Neural cell (in vitro differentiated cells): ENCODE data around the gene CDC16. TPM values are rescaled to one million over a fixed set of nuclear protein-coding genes. Genes with fewer than 3 reads are reported as not detected.

Source experiments
- H2AFZ ChIP-seq: fragments of 200-600, 300-800 bp; sonication (generic), shearing (Covaris generic); 2 replicates; pipeline ENCODE4 v1.6.0; 2014; ENCODE audit warnings: low read depth, mild to moderate bottlenecking, antibody characterized with exemption, low read length, moderate library complexity
- H3F3A ChIP-seq: fragments of 200-600 bp; shearing (Covaris generic); 2 replicates; pipeline ENCODE4 v1.6.1; 2016; ENCODE audit warnings: mild to moderate bottlenecking, moderate library complexity, mixed read lengths, antibody characterized with exemption, low read length; ENCODE audit not compliant: insufficient read depth, poor library complexity, severe bottlenecking
- H3K27ac ChIP-seq: fragments of 200-600, 300-800 bp; sonication (generic), shearing (Covaris generic); 2 replicates; pipeline ENCODE4 v1.5.1; 2014; ENCODE audit warnings: mild to moderate bottlenecking, low read length, moderate library complexity
- H3K27me3 ChIP-seq: fragments of 300-800, 200-600 bp; sonication (generic), shearing (Covaris generic); 2 replicates; pipeline ENCODE4 v1.6.0; 2014; ENCODE audit warnings: mild to moderate bottlenecking, low read depth, low read length, moderate library complexity; ENCODE audit not compliant: insufficient read depth
- H3K36me3 ChIP-seq: fragments of 300-800, 200-600 bp; sonication (generic), shearing (Covaris generic); 2 replicates; pipeline ENCODE4 v1.5.1; 2014; ENCODE audit warnings: mild to moderate bottlenecking, antibody characterized with exemption, low read length, moderate library complexity; ENCODE audit not compliant: insufficient read depth
- H3K4me2 ChIP-seq: fragments of 300-800, 200-600 bp; sonication (generic), shearing (Covaris generic); 2 replicates; pipeline ENCODE4 v1.6.0; 2014; ENCODE audit warnings: mild to moderate bottlenecking, low read length
- H3K4me3 ChIP-seq: fragments of 300-800, 200-600 bp; sonication (generic), shearing (Covaris generic); 2 replicates; pipeline ENCODE4 v1.5.1; 2014; ENCODE audit warnings: mild to moderate bottlenecking, low read length, moderate library complexity
- H3K79me2 ChIP-seq: fragments of 200-600 bp; shearing (Covaris generic); replicated peaks from 2 replicates; pipeline ENCODE4 v1.6.0; 2014; ENCODE audit warnings: mild to moderate bottlenecking, low read length, moderate library complexity; ENCODE audit not compliant: insufficient read depth
- H3K9ac ChIP-seq: fragments of 300-800, 200-600 bp; sonication (generic), shearing (Covaris generic); 2 replicates; pipeline ENCODE4 v1.6.1; 2016; ENCODE audit warnings: mild to moderate bottlenecking, low read length, mixed read lengths
- H3K9me2 ChIP-seq: fragments of 200-600 bp; shearing (Covaris generic); 2 replicates; pipeline ENCODE4 v1.6.1; 2016; ENCODE audit warnings: mild to moderate bottlenecking, low read length, mixed read lengths; ENCODE audit not compliant: insufficient read depth
- H3K9me3 ChIP-seq: fragments of 200-600, 300-800 bp; sonication (generic), shearing (Covaris generic); 2 replicates; pipeline ENCODE4 v1.6.1; 2016; ENCODE audit warnings: mild to moderate bottlenecking, mixed run types, low read length, moderate library complexity, mixed read lengths
- H4K20me1 ChIP-seq: fragments of 200-600 bp; shearing (Covaris generic); 2 replicates; pipeline ENCODE4 v1.6.1; 2016; ENCODE audit warnings: mild to moderate bottlenecking, mixed run types; ENCODE audit not compliant: insufficient read depth
- EP300 ChIP-seq: fragments of 450-650 bp; conservative IDR thresholded peaks from 2 replicates; pipeline ENCODE4 v1.6.1; 2014; ENCODE audit warnings: antibody characterized with exemption, mild to moderate bottlenecking, moderate library complexity; ENCODE audit not compliant: poor library complexity, severe bottlenecking
- EZH2 ChIP-seq: fragments of 200-600, 300-800 bp; shearing (Covaris generic), sonication (generic); IDR thresholded peaks from 2 replicates; pipeline ENCODE4 v1.6.1; 2014; ENCODE audit warnings: antibody characterized with exemption, low read length, borderline replicate concordance, mild to moderate bottlenecking; ENCODE audit not compliant: insufficient read depth, poor library complexity, severe bottlenecking
- MXI1 ChIP-seq: fragments of 450-650 bp; conservative IDR thresholded peaks from 2 replicates; pipeline ENCODE4 v1.6.1; 2014; ENCODE audit warnings: antibody characterized with exemption, mild to moderate bottlenecking; ENCODE audit not compliant: poor library complexity, severe bottlenecking
- POLR2AphosphoS5 ChIP-seq: IDR thresholded peaks from 2 replicates; pipeline ENCODE4 v1.6.1; 2012
- RAD21 ChIP-seq: fragments of 450-650 bp; conservative IDR thresholded peaks from 2 replicates; pipeline ENCODE4 v1.6.1; 2014; ENCODE audit warnings: antibody characterized with exemption, mild to moderate bottlenecking, moderate library complexity
- SMC3 ChIP-seq: fragments of 450-650 bp; conservative IDR thresholded peaks from 2 replicates; pipeline ENCODE4 v1.6.1; 2014; ENCODE audit warnings: antibody characterized with exemption, mild to moderate bottlenecking, moderate library complexity; ENCODE audit not compliant: poor library complexity
- TAF1 ChIP-seq: IDR thresholded peaks from 2 replicates; pipeline ENCODE4 v1.6.1; 2012; ENCODE audit warnings: low read depth
- polyA plus RNA-seq: library from polyadenylated mRNA; depleted of rRNA; stranded (reverse); fragments of >200 nt; gene quantifications from 2 replicates; pipeline ENCODE4 v1.2.3, GENCODE V29; 2014
- TF ChIP-seq, protein P1 (sequence below): fragments of 450-650 bp; IDR thresholded peaks from 2 replicates; pipeline ENCODE4 v1.5.1; 2014; ENCODE audit warnings: antibody characterized with exemption, mild to moderate bottlenecking, moderate library complexity; ENCODE audit not compliant: poor library complexity, severe bottlenecking
- TF ChIP-seq, protein P2 (sequence below): IDR thresholded peaks from 2 replicates; pipeline ENCODE4 v1.6.1; 2012; ENCODE audit warnings: borderline replicate concordance

CDC16 gene
- polyA plus RNA-seq, 1 donor from 2014 or later = 78.4 TPM

DNA sequence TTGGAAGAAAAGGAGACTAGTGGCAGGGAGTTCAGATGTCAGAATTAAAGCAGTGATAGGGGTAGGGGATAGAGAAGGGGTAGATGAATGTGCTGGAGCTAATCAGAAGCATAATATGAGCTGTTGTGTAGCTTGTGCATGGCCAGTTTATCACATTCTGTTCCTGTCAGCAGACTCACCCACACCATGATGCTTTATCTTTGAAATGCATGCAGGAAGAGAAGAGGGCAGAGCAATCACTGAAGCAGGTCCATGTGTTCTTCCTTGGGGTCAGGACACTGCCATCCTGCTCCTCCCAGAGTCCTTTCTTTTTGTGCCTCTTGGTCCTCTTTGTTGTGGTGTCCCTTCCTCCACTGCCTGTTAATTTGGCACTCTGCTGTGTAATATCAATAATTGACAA lies 85.4 kb downstream of the CDC16 start:
- H4K20me1 ChIP-seq = no peaks in the 10 kb centered on the region
- H3K4me2 ChIP-seq = no peak overlapping the region

DNA sequence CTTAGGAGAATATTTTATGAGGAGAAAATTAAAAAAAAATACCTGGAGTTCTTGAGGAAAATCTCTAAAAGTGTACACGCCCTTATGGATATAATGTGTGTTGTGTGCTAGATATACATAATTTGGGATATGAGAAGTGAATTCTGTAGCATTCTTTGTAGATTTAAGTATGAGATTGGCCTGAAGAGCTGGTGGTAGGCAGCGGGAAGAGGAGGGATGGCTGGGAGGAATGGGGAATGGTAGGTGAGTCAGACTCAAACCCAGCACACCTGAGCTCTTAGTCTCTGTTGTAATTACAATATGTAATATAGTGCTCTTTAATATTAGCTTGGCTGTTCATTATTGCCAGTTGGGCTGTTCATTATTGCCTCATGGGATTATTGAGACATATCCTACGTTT lies 86.6 kb downstream of the CDC16 start:
- peaks cover 50% of the 10 kb centered on the region for H3K79me2 ChIP-seq
- no peak overlapping the region for H2AFZ ChIP-seq
- no peaks in the 10 kb centered on the region for H3K9me2 ChIP-seq
- peaks cover 27% of the 10 kb centered on the region for H3K36me3 ChIP-seq
- no peak overlapping the region for H3K4me3 ChIP-seq
- H3K27ac ChIP-seq = no peak overlapping the region
- no peaks in the 10 kb centered on the region for H3F3A ChIP-seq
- no peaks in the 10 kb centered on the region for H3K27me3 ChIP-seq
- H4K20me1 ChIP-seq = no peaks in the 10 kb centered on the region
- TF ChIP-seq, protein P1, sequence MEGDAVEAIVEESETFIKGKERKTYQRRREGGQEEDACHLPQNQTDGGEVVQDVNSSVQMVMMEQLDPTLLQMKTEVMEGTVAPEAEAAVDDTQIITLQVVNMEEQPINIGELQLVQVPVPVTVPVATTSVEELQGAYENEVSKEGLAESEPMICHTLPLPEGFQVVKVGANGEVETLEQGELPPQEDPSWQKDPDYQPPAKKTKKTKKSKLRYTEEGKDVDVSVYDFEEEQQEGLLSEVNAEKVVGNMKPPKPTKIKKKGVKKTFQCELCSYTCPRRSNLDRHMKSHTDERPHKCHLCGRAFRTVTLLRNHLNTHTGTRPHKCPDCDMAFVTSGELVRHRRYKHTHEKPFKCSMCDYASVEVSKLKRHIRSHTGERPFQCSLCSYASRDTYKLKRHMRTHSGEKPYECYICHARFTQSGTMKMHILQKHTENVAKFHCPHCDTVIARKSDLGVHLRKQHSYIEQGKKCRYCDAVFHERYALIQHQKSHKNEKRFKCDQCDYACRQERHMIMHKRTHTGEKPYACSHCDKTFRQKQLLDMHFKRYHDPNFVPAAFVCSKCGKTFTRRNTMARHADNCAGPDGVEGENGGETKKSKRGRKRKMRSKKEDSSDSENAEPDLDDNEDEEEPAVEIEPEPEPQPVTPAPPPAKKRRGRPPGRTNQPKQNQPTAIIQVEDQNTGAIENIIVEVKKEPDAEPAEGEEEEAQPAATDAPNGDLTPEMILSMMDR = no peak
- TF ChIP-seq RAD21 (no peak), EP300 (no peak), EZH2 (no peak), SMC3 (no peak), POLR2AphosphoS5 (no peak), TAF1 (no peak), MXI1 (no peak)
- TF ChIP-seq, protein P2, sequence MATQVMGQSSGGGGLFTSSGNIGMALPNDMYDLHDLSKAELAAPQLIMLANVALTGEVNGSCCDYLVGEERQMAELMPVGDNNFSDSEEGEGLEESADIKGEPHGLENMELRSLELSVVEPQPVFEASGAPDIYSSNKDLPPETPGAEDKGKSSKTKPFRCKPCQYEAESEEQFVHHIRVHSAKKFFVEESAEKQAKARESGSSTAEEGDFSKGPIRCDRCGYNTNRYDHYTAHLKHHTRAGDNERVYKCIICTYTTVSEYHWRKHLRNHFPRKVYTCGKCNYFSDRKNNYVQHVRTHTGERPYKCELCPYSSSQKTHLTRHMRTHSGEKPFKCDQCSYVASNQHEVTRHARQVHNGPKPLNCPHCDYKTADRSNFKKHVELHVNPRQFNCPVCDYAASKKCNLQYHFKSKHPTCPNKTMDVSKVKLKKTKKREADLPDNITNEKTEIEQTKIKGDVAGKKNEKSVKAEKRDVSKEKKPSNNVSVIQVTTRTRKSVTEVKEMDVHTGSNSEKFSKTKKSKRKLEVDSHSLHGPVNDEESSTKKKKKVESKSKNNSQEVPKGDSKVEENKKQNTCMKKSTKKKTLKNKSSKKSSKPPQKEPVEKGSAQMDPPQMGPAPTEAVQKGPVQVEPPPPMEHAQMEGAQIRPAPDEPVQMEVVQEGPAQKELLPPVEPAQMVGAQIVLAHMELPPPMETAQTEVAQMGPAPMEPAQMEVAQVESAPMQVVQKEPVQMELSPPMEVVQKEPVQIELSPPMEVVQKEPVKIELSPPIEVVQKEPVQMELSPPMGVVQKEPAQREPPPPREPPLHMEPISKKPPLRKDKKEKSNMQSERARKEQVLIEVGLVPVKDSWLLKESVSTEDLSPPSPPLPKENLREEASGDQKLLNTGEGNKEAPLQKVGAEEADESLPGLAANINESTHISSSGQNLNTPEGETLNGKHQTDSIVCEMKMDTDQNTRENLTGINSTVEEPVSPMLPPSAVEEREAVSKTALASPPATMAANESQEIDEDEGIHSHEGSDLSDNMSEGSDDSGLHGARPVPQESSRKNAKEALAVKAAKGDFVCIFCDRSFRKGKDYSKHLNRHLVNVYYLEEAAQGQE = no peak
- no peak overlapping the region for H3K4me2 ChIP-seq
- no peaks in the 10 kb centered on the region for H3K9me3 ChIP-seq
- no peak overlapping the region for H3K9ac ChIP-seq

More for the DNA sequence above, 85.4 kb downstream of the CDC16 start:
- Histone ChIP-seq H3K4me3 (no peak overlapping the region), H3K79me2 (peaks cover 53% of the 10 kb centered on the region), H3K9ac (no peak overlapping the region), H3K27me3 (no peaks in the 10 kb centered on the region), H3K36me3 (peaks cover 16% of the 10 kb centered on the region), H2AFZ (no peak overlapping the region), H3F3A (no peaks in the 10 kb centered on the region), H3K9me3 (no peaks in the 10 kb centered on the region), H3K27ac (no peak overlapping the region), H3K9me2 (no peaks in the 10 kb centered on the region)
- TF ChIP-seq, protein P2 = no peak
- no peak for TF ChIP-seq TAF1
- TF ChIP-seq POLR2AphosphoS5 = no peak
- no peak for TF ChIP-seq SMC3
- no peak for TF ChIP-seq MXI1
- no peak for TF ChIP-seq EZH2
- TF ChIP-seq, protein P1 = no peak
- TF ChIP-seq EP300 = no peak
- no peak for TF ChIP-seq RAD21
